NCI-H345 (cell line): ENCODE results near the gene USB1.
"Not testable (repeated sequence)": the region's sequence is repeated elsewhere in the genome, so short reads cannot be mapped to it uniquely, and the experiment has no call there.

ENCODE experiments used
- DNase-seq: peaks from one replicate; lab custom pipeline; 2025; lab: John Stamatoyannopoulos, UW

Gene USB1

DNA sequence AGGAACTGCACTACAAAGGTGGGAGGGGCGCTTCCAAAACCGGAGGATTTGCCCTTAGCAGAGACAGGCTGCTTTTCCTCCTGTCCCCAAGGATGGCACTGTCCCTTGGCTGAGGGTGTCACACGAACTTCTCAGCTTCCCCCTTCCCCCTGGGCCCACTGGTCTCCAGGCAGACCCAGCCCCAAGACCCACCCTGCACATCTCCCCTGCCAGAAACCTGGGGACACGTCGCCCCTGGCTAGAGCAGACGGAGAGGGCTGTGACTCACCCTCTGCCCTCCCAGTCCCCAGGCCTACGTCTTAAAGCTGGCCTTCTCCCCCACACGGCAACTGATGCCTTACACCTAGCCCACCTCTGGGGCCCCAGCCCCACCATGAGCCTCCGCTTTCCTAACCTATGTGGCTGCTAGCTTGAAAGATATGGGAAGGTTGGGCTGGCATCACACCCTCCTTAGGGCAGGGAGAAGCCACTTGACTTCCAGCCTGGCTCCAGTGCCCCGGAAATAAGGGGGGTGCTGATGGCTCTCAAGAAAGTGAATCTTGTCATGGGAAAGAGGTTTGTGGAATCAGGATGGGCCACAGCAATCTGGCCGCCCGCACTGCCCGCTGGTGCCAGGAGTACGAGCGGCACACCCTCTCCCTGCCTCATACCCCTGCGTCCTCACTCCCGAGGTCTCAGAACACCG, 5.3 kb upstream of the USB1 start:
- no peak for DNase-seq

- DNase-seq = no peak
These were observed 4.6 kb upstream of the USB1 start for GRCh38 chr16:57996406-57997175.

DNA sequence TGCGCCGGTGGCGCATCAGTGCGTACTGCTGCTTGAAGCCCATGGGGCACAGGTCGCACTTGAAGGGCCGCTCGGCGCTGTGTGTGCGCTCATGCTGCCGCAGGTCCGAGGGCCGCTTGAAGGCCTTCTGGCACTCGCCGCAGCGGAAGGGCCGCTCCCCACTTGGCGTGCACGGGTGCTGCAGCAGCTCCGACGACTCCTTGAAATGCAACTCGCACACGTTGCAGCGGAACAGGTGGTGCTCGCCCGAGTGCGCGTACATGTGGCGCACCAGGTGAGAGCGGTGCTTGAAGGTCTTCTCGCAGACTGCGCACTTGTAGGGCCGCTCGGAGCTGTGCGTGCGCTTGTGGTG, 4.1 kb upstream of the USB1 start:
- no peak for DNase-seq

- peak; percentile 49 for DNase-seq
These were observed 3.5 kb upstream of the USB1 start for GRCh38 chr16:57997528-57998265.

- DNase-seq = no peak
These were observed 2.7 kb upstream of the USB1 start for GRCh38 chr16:57998486-57998885.

DNA sequence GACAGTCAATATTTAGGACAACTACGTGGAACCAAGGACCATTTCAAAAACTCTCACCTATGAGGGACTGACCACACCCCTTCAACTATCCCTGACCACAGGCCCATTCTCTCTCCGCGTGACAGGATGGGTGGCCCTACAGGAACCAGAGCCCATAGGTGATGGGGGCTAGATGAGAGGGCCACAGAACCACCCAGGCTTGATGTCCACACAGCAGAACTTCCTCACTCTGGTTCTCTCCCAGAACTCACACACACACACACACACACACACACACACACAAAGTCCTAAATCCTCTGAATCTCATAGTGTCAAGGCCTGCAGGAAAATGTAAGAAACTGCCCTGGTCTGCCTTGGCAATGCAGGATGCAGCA, 2.2 kb upstream of the USB1 start:
- no peak for DNase-seq

DNA sequence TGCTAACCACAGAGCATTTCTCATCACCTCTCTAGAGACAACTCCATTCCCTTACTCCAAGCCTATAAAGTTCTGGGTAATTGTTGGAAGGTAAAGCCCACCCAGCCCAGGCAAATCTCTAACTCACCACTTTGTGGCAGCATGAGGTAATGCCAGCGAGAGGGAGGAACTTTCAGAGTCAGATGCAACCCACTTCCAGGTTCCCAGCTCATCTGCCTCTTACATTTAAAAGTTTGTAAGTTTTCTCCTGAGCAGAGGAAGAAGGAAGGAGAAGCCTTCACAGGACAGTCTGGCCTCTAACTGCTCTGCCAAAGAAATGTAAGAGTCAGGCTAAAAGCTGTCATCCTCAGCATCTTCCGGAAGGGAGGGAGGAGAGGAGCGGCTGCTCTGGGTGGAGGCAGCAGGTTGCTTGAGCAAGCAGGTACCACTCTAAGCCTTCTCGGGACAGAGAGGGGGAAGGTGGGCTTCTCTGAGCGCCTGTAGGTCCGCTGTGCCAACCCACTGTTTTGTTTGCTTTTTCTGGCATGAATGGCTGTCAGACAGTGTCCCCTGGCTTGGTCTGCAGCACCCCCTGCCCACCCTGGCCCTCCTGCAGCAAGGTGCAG, 1.7 kb upstream of the USB1 start:
- DNase-seq = no peak

DNA sequence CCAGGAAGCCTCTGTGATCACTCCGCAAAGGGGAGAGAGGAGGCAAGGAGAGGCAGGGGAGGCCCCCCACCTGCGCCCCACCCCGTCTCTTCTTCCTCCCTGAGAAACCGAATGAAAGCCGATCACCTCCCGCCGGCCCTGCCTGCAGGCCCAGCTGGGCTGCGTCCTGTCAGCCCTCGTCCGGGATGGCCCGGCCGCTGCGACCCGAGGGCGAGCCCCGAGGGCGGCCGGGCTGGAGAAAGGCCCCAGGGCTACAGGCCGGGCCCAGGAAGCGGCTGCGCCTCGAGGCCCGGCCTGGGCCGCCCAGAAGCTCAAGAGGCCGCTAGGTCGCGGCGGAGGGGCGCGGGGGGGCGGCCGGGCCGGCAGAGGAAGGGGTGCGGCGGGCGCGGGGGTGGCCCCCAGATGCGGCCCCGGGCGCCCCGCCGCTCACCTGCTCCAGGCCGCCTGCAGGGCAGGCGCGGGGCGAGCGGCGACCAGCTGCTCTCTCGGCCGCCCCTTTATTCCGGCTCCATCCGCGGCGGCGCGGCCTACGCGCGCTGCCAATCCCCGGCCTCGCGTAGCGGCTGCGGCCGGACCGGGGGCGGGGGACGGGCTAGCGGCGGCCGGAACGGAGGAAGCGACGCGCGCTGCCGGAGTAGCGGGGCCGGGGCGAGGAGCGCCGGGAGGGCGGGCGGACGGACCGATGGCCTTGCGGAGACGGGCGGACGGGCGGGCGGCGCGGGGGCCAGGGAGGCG, 1.1 kb upstream of the USB1 start, which contains the start of gene ZNF319:
TSS of gene ZNF319 (minus strand) at position 702 of the 735 bp plus-strand sequence. CDS start 2,407 bp downstream, outside the sequence.
- DNase-seq = no peak

DNA sequence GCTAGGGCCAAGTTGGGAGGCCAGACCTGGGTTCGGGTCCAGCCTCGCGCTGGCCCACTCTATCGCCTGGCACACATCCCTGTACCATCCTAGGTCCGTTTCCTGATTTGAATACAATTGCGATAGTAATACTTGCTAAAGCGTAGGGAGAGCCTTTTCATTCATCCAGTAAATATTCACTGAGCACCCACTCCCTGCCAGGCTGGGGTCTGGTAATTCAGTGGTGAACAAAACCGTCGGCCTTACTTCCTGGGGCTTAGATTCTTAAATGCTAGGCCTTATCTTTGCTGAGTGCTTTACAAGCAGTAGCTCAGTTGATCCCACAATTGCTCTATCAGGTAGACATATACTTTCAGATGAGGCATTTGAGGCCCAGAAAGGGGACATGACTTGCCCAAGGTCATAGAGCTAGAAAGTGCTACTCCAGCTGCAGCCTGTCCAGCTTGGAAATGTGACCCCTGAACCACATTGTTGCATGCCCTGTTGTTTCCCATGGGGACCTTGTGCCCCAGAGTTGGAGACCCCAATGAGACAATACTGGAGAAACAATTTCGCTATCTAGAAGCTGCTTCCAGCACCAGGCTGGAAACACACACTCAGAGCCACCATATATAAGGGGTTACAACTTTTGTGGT, 691 bp downstream of the USB1 start:
- DNase-seq = no peak

GRCh38 chr16:58002416-58002800, 1.2 kb downstream of the USB1 start:
- DNase-seq = no peak

DNA sequence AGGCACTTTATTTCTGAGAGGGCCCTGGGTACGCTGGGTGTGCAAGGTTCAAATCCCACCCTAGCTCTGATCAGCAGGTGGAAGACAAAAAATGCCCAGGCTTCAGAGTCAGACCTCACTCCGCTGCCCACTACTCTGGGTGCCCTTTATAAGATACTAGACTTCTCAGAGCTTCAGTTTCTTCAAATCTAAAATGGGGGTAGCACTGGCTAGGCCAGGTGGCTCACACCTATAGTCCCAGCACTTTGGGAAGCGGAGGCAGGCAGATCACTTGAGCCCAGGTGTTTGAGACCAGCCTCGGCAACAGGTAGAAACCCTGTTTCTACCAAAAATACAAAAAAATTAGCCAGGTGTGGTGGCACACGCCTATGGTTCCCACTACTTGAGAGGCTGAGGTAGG, 1.7 kb downstream of the USB1 start:
- DNase-seq = no peak

DNA sequence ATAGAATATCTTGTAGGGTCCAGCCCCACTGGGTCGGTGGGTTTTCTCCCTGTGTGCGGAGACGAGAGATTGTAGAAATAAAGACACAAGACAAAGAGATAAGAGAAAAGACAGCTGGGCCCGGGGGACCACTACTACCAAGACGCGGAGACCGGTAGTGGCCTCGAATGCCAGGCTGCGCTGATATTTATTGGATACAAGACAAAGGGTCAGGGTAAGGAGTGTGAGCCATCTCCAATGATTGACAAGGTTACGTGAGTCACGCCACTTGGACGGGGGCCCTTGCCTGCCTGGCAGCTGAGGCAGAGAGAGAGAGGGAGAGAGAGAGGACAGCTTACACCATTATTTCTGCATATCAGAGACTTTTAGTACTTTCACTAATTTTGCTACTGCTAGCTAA, 3.5 kb downstream of the USB1 start:
- DNase-seq = not testable (repeated sequence)

GRCh38 chr16:58009856-58010416, 8.7 kb downstream of the USB1 start:
- DNase-seq = no peak

DNA sequence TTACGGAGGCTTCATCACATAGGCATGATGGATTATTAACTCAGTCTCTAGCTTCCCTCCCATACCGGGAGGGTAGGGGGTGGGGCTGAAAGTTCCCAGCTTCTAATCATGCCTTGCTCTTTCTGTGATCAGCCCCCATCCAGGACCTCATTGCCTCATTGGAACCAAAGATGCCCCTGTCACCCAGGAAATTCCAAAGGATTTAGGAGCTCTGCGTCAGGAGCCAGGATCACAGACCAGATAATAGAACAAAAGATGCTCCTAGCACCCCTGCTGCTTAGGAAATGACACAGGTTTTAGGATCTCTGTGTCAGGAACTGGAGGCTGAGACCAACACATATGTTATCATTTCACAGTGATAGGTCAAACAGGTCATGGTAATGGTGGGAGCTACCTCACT, 9.7 kb downstream of the USB1 start:
- DNase-seq = no peak

DNA sequence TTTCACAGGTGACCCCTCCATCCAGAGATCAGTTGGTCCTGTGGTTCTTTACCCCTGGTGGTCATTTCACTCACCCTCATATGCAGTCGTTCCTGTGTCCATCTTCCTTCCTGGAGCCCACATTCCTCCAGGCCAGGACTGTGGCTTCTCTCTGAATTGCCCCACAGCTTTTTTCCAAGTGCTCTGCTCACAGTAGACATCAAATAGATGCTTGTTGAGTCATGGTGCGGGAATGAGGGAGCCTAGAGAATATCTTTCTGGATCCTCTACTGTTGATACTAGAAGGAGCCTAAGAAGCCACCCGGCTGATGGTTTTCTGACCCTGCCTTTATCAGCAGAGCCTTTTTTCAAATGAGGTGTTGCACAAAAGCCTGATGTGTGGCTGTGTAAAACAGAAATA, 10.4 kb downstream of the USB1 start:
- no peak for DNase-seq

- no peak for DNase-seq
These were observed 11.3 kb downstream of the USB1 start for GRCh38 chr16:58012481-58012880.

DNA sequence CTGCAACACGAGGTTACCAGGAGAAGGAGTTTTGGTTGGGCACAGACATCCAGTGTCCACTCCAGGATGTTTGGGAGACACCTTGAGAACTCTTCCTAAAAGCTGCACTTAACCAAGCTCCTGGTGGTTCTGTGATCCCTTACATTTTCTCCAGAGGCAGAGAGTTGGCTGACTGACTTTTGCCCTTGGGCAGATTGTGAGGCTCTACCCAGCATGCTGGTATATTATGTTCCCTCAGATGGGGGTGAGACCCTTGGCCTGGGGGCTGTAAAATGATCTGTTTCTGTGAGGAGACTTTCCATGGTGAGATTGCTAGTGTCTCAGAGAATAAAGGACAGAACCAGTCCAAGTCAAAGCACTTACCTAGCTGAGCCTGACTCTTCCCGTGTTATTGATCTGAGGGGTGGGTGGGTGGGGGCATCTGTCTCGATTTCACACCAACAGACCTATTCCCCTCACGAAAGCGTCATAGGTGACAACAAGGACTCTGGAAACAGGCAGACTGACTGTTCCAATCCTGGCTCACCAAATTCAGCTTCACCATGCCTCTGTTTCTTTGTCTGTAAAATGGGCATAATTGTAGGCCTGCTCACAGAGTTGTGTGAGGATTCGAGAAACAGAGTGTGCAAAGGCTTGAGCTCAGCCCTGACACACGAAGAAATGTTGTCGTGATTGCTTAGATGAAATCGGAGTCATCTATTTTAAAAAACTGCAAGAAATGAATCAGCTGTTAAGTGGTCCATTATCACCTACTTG, 12.2 kb downstream of the USB1 start:
- no peak for DNase-seq

DNA sequence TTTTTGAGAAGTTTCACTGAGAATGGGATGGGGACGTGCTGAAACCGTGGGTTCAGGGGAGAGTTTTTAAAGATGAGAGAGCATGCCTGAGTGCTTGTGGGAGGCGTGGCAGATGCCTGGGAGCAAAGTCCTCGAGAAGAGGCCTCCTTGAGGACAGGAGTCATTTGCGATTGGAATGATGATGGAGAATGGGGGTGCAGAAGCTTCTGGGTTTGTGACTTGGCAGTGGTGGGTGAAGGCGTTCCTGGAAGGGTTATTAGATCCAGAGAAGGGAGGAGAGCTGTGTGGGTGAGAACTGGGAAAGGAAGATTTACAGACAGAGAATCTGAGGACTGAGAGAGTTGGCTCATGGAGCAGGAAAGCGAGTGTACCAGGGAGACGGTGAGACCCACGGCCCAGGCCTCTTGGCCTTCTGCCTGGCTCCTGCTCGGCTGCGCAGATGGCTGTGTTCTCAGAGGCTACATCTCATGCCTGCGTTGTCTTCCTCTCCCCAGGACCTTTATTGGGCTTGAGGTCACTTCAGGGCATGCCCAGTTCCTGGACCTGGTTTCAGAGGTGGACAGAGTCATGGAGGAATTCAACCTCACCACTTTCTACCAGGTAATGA, 15.7 kb downstream of the USB1 start:
- DNase-seq = no peak

DNA sequence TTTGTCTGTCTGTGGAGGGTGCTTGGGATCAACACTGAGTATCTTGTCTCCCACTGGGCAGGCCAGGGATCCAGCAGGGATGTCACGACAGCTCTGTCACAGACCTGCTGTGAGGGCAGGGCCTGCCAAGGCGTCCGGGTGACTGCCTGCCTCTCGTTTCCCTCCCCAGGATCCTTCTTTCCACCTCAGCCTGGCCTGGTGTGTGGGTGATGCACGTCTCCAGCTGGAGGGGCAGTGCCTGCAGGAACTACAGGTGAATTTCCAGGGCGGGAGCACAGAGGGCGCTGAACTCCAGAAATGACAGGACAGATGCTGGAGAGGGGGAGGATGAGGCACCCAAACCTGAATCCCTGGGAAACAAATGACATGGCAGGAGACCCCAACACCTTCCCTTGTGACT, 17.6 kb downstream of the USB1 start:
- DNase-seq = no peak
